ENCODE results near the gene IRAG1.
"Not testable (repeated sequence)": the region's sequence is repeated elsewhere in the genome, so short reads cannot be mapped to it uniquely, and the experiment has no call there.

IRAG1 gene

DNA sequence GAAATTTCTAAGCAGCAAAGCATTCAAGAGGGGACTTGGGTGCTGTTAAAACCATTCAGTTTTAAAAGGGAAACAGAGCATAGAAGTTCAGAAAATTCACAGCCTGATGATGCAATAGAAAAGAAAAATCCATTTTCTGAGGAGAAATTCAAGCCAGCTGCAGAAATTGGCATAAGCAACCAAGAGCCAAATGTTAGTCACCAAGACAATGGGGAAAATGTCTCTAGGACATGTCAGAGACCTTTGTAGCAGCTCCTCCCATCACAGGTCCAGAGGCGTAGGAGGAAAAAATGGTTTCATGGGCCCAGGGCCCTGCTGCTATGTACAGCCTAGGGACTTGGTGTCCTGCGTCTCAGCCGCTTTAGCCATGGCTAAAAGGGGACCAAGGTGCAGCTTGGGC lies 5.5 kb upstream of the IRAG1 start:
- DNase-seq: no peak

DNA sequence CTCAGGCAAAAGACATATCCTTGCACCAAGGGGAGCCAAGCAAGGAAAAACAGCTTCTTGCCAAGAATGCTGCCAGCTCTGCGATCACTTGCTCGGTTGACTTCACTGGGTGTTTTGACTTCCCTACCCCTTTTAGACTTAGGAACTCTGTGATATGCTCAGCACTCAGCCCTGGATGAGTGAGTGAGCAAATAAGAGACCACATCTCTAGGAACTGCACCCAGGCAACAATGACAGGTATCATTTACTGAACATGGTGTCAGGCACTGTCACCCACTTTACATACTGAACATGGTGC lies 3.7 kb upstream of the IRAG1 start:
- no peak for DNase-seq

DNA sequence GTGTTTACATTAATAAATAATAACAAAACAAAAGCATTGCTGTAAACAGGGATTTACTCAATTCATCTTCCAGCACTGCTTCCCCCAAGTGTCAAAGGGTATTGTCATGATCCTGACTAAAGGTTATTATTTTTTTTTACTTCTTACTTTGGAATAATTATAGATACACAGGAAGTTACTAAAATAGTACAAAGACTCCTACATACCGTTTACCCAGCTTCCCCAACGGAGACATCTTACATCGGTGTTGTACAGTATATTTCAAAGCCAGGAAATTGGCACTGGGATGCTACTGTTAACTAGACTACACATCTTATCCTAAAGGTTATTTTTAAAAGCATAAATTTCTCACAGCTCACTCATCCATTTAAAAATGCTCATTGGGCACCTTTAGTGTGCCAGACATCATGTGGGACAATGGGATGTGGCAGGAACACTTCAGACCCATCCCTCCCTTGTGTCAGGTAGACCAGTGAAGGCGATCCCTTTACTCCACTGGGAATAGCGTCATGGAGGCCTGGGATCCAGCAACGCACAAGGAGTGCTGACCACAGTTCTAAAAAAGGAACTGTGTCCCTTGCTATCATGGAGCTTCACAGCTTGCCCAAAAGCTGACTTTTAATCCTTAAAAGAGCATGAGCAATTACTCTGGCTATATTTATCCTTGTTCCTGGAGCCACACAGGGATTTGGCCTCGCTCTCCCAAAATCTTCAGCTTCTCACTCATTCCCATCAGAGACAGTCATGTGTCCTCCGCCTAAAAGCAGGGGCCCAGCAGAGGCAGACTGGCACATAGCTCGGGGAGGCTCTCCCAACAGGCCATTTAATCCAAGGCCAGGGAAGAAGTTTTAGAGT lies 3.1 kb upstream of the IRAG1 start:
- DNase-seq: no peak

DNA sequence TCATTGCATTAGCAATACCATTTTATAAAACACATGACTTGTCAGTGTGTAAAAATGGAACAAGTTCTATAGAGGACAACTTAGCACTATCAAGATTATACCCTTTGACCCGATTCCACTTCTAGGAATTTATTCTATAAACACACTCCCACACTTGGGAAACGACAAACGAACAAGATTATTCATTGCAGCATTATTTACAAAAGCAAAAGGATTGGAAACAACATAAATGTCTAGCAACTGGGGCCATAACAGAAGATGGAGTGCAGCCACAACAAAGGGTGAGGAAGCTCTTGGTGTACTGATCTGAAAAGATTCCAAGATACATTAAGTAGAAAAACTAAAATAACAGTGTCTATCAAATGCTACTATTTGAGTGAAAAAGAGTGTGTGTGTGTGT lies 2.3 kb upstream of the IRAG1 start:
- DNase-seq: no peak

DNA sequence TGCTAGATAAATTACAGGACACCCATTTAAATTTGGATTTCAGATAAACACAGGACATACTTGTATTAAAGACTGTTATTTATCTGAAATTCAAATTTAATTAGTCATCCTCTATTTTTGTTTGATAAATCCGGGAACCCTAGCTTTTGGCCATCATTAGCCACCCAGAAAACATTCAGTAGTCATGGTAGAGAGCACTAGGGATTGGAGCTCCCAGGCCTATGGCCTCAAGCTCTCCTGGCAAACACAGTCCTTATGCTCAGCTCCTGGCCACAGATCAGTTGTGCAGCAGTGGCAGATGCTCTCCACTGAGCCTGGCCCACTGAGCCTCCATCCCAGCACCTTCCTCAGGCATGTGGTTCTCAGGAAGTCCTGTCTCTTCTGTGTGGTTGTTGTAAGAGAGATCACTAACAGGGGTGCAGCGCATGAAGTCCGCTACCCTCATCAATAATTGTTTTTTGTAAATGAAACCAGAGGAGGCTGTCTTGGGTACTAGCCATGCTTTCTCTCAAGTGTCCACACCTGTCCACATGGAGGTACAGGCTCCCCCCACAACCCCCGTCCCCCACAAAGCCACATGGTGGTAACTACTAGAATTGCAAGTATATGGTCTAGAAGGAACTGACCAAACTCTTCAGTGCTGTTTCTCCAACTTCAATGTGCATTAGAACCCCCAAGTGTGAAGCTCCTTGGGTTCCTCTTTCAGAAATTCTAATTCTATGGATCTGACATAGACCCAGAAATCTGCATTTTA lies 1.1 kb upstream of the IRAG1 start:
- no peak for DNase-seq

DNA sequence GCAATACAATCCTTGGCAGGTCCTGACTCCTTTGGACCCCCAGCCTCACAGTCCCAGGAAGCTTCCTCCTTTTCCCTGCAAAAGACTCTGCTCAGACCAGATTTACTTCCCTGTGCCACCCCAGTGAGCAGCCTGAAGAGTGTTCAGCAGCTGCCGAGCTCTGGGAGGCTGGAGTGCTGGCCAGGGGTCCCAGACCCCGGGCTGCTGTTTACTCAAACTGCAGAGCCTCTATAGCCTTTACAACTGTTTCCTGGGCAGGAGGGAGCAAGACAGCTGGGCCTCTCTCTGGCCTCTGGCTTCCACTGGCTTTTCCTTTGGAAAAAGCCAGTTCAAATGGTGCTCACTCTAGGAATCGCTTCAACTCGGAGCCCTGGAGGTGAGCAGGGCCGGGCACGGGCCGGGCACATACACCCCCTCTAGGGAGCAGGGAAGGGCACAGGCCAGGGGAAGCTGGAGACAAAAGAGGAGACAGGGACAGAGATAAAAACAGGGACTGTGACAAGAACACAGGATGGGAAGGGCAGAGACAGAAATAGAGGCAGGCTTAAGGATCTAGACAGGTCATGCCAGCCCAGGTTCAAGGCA lies 932 bp downstream of the IRAG1 start:
- no peak for DNase-seq

GRCh38 chr11:10688401-10688800 lies 5.2 kb downstream of the IRAG1 start:
- DNase-seq: no peak

- peak in 1 of 2 donors; percentile 79 for DNase-seq
Observed at GRCh38 chr11:10686311-10686710, 7.2 kb downstream of the IRAG1 start.

DNA sequence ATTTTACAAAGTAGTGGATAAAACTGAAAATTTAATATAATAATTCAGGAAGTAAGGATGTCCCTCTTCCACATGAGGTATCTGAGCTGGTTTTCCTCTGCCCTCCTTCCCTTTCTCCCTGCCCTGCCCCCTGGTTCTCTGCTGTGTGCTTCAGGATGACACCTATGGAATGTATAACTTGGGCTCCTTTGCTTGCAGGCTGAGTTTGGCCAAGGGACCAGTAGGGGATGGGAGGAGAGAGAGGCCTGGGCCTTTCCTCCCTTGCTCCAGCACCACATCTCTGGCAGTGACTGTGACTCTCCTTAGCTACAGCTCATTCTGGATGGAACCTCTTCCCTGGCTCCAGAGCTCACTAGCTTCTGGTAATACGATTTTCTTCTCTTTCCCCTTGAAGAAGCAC lies 10.1 kb downstream of the IRAG1 start:
- no peak for DNase-seq

DNA sequence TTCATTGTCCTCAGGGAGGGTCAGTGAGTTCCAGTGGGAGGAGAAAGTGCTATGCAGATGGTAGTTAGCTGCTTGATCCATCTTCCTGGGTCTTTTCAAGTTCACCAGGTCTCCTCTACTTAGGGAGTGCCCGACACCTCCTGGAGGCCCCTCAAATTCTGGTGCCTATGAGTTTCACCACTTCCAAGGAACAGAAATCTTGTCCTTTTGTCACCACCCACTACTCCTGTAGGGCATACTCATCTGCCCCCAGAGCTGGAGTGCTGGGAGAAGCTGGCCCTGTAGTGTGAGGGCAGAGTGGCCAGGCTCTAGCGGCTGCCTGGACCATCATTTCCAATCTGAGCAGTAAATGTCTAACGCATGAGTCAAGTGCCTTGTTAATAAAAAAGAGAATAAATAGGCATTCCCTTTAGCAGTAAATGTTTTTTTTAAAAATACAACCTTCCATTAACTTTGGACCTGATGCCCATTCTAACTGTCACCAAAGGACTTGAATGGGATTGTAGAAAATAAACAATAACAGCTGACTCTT lies 12.5 kb downstream of the IRAG1 start:
- DNase-seq: no peak

DNA sequence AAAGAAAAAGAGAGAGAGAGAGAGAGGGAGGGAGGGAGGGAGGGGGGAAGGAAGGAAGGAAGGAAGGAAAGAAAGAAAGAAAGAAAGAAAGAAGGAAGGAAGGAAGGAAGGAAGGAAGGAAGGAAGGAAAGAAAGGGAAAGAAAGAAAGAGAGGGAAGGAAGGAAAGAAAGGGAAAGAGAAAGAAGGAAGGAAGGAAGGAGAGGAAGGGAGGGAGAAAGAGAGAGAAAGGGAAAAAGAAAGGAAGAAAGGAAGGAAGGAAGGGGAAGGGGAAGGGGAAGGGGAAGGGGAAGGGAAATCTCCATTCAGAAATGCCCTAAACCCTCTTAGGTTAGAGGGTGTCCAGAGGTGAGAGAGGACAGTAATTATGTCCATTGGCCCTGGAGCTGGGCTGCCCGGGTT lies 13.3 kb downstream of the IRAG1 start:
- DNase-seq: not testable (repeated sequence)

DNA sequence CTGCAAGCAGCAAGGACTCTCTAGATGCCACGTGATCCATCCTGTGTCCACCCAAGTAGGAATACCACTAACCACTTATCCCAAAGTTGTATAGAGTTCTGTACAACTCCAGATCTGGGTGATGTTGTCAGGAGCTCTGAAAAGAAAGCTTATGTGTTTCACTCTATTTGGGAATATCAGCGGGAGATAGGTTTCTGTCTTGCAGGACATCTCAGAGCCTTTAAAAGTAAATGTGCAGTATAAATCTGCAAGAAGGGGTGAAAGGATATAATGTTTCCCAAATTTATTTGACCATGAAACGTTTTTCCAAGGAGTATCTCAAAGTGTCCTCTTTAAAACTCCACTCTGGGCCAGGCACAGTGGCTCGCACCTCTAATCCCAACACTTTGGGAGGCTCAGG lies 13.9 kb downstream of the IRAG1 start:
- no peak for DNase-seq

- DNase-seq: no peak
Observed at GRCh38 chr11:10678101-10678500, 15.5 kb downstream of the IRAG1 start.

DNA sequence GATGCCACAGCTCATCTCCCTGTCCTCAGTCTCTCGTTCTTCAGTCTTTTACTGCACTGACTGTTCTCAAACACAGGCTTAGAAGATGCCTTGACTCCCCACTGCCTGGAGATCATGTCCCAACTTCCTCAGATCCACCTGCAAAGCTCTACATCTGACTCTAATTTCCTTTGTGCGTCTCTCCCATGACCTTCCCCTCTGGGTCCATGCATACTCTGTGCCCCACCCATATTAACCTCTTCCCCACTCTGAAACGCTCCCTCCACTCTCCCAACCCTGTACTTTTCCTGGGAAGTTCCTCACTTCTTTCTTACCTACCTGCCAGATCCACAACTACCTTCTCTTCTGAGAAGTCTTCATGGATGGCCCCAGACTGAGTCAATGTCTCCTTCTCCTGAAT lies 16.6 kb downstream of the IRAG1 start:
- no peak for DNase-seq

DNA sequence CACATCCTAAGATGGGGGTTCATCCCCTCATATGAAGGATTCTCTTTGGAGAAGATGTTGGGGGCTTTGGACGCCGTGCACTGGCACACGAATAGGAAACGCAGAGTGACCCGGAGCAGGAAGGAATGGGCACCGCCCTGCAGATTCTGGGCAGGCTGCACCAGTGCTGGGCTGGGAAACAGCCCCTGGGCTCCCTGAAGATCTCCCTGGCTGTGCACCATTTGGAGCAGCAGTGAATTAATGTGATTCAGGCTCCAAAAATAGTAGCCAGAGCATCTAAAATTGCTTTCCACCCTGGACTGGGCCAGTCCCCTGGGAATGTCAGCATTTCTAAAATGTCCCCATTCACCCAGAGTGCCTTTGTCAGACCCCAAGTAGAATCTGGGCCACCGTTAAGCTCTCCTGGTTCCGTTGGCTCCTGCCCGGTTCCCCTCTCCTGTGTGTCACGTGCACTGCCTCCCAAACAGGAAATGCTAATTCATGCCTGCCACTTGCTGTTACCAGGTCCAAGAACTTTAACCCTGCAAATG lies 18.6 kb downstream of the IRAG1 start:
- no peak for DNase-seq

DNA sequence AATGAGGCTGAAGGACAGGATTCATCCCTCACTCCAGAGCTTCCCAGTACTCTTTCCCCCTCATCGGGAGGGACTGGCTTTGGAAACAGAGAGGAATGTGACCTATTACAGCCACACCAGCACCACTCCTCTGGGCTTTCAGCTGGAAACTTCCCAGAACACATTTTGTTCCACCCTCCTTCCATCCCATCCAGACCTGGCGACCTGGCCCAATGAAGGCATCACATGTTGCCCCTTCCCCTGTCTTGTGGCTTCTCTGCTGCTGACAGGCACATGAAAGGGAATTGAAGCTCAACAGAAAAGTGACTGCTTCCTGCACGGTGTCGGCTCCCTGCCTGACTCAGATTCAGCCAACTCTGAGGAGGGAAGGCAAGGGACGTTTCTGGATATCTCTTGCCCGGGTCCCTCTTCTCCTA lies 19.1 kb downstream of the IRAG1 start:
- DNase-seq: no peak

DNA sequence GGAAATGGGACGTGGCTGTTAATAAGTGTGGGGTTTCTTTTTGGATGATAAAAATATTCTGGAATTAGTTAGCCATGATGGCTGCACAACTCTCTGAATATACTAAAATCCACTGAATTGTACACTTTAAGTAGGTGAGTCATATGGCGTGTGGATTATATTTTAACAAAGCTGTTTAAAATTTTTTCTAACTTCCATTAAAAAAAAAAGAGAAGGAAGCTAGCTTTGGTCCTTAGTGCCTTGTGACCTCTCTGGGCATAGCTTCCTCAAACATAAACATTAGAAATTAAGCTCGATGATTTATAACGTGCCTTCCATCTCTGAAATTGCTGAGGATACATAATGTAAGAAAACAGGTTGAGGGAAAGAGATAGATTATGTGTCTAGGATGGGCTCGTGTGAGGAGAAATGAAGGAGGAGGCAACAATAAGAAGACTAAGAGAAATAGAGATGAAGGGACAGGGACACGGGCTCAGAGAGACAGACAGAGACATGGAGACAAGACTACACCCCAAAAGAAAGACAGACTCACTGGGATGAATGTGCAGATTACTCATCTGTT lies 20.0 kb downstream of the IRAG1 start:
- DNase-seq: peak in 1 of 2 donors; percentile 69

GRCh38 chr11:10670099-10670498 lies 23.5 kb downstream of the IRAG1 start:
- no peak for DNase-seq

DNA sequence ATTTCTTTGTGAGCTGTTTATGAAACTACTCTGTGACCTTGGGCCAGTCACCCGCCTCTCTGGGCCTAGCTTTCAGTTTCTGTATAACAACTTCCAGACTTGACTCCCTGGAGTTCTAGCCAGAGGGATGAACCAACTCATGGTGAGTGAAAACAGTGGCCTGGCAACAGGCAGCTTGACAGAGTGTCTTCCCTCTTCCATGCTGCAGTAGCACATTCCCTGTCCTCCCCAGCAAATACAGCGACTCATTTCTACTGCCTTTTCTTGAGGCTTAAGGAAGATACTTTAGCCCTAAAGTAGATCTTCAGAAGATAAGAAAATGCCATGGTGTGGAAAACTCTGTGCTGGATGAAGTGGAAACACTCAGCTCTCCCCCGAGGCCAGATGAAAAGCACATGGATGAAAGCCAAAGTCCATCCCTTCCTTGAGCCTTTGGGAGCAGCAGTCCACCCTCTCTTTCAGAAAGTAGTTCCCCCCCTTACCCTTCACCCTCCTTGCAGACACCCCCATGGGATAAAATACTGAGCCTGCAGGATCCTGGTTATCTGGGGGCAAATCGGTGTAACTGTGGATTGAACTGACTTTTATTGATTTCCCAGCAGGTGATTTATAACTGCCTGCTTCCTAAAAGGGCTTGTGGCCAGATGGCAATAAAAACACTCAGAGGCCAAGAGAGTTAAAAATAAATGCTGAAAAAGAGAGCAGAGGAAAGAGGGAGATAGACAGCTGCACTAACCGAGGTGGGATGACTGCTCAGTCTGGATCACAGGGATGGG lies 24.1 kb downstream of the IRAG1 start:
- no peak for DNase-seq

GRCh38 chr11:10667521-10667885 lies 26.1 kb downstream of the IRAG1 start:
- DNase-seq: no peak

DNA sequence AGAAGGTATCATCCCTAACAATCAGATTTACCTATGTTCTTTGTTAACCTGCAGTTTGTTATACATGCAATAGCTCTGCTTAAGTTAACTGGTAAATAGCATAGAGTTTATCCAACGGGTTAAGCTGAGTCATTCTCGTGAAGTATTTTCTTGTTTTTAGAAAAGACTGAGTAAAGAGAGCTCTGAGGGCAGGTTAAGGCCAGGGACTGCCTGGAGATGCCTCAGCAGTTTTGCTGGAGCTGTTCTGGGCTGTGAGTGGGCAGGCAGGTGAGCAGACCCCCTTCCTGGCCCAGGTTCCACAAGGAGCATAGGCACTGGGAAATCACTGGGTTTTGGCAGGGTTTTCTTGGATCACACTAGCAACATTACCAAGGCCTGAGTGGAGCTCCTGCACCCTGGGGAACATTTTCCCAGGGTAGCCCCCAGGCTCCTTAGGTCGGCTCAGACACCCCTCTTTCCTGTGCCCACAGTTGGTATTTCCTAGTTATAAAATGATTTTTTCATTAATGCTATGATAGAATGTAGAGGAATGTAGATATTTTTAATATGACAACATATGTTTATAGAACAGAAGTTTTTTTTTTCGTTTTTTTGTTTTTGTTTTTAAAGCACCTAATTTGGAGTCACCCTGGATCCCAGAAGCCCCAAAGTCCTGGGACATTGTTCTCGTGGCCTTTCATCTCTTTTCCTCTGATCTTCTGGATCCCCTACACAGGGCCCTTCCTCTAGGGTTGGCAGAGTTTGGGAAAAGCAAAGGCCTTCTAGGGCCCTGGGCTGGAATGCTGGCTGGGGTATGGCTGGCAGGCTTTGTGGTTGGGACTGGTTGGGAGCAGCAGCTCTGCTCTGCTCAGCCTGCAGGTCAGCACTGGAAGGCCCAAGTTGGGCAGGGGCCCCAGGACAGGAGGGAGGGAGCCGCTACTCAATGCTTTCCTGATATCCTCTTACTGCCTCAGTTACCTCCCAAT lies 26.7 kb downstream of the IRAG1 start:
- DNase-seq: peak in 1 of 2 donors; percentile 20

Data from bone marrow (tissue), 2 donors.